Neural cell (in vitro differentiated cells): ENCODE results near the gene TNNT2. TPM values are rescaled to one million over a fixed set of nuclear protein-coding genes. Genes with fewer than 3 reads are reported as not detected.

Experiments
- H2AFZ ChIP-seq: fragments of 200-600, 300-800 bp; sonication (generic), shearing (Covaris generic); 2 replicates; pipeline ENCODE4 v1.6.0; 2014; ENCODE audit warnings: low read depth, mild to moderate bottlenecking, antibody characterized with exemption, low read length, moderate library complexity
- H3F3A ChIP-seq: fragments of 200-600 bp; shearing (Covaris generic); 2 replicates; pipeline ENCODE4 v1.6.1; 2016; ENCODE audit warnings: mild to moderate bottlenecking, moderate library complexity, mixed read lengths, antibody characterized with exemption, low read length; ENCODE audit not compliant: insufficient read depth, poor library complexity, severe bottlenecking
- H3K27ac ChIP-seq: fragments of 200-600, 300-800 bp; sonication (generic), shearing (Covaris generic); 2 replicates; pipeline ENCODE4 v1.5.1; 2014; ENCODE audit warnings: mild to moderate bottlenecking, low read length, moderate library complexity
- H3K27me3 ChIP-seq: fragments of 300-800, 200-600 bp; sonication (generic), shearing (Covaris generic); 2 replicates; pipeline ENCODE4 v1.6.0; 2014; ENCODE audit warnings: mild to moderate bottlenecking, low read depth, low read length, moderate library complexity; ENCODE audit not compliant: insufficient read depth
- H3K36me3 ChIP-seq: fragments of 300-800, 200-600 bp; sonication (generic), shearing (Covaris generic); 2 replicates; pipeline ENCODE4 v1.5.1; 2014; ENCODE audit warnings: mild to moderate bottlenecking, antibody characterized with exemption, low read length, moderate library complexity; ENCODE audit not compliant: insufficient read depth
- H3K4me2 ChIP-seq: fragments of 300-800, 200-600 bp; sonication (generic), shearing (Covaris generic); 2 replicates; pipeline ENCODE4 v1.6.0; 2014; ENCODE audit warnings: mild to moderate bottlenecking, low read length
- H3K4me3 ChIP-seq: fragments of 300-800, 200-600 bp; sonication (generic), shearing (Covaris generic); 2 replicates; pipeline ENCODE4 v1.5.1; 2014; ENCODE audit warnings: mild to moderate bottlenecking, low read length, moderate library complexity
- H3K79me2 ChIP-seq: fragments of 200-600 bp; shearing (Covaris generic); replicated peaks from 2 replicates; pipeline ENCODE4 v1.6.0; 2014; ENCODE audit warnings: mild to moderate bottlenecking, low read length, moderate library complexity; ENCODE audit not compliant: insufficient read depth
- H3K9ac ChIP-seq: fragments of 300-800, 200-600 bp; sonication (generic), shearing (Covaris generic); 2 replicates; pipeline ENCODE4 v1.6.1; 2016; ENCODE audit warnings: mild to moderate bottlenecking, low read length, mixed read lengths
- H3K9me2 ChIP-seq: fragments of 200-600 bp; shearing (Covaris generic); 2 replicates; pipeline ENCODE4 v1.6.1; 2016; ENCODE audit warnings: mild to moderate bottlenecking, low read length, mixed read lengths; ENCODE audit not compliant: insufficient read depth
- H3K9me3 ChIP-seq: fragments of 200-600, 300-800 bp; sonication (generic), shearing (Covaris generic); 2 replicates; pipeline ENCODE4 v1.6.1; 2016; ENCODE audit warnings: mild to moderate bottlenecking, mixed run types, low read length, moderate library complexity, mixed read lengths
- H4K20me1 ChIP-seq: fragments of 200-600 bp; shearing (Covaris generic); 2 replicates; pipeline ENCODE4 v1.6.1; 2016; ENCODE audit warnings: mild to moderate bottlenecking, mixed run types; ENCODE audit not compliant: insufficient read depth
- EP300 ChIP-seq: fragments of 450-650 bp; conservative IDR thresholded peaks from 2 replicates; pipeline ENCODE4 v1.6.1; 2014; ENCODE audit warnings: antibody characterized with exemption, mild to moderate bottlenecking, moderate library complexity; ENCODE audit not compliant: poor library complexity, severe bottlenecking
- EZH2 ChIP-seq: fragments of 200-600, 300-800 bp; shearing (Covaris generic), sonication (generic); IDR thresholded peaks from 2 replicates; pipeline ENCODE4 v1.6.1; 2014; ENCODE audit warnings: antibody characterized with exemption, low read length, borderline replicate concordance, mild to moderate bottlenecking; ENCODE audit not compliant: insufficient read depth, poor library complexity, severe bottlenecking
- MXI1 ChIP-seq: fragments of 450-650 bp; conservative IDR thresholded peaks from 2 replicates; pipeline ENCODE4 v1.6.1; 2014; ENCODE audit warnings: antibody characterized with exemption, mild to moderate bottlenecking; ENCODE audit not compliant: poor library complexity, severe bottlenecking
- POLR2AphosphoS5 ChIP-seq: IDR thresholded peaks from 2 replicates; pipeline ENCODE4 v1.6.1; 2012
- RAD21 ChIP-seq: fragments of 450-650 bp; conservative IDR thresholded peaks from 2 replicates; pipeline ENCODE4 v1.6.1; 2014; ENCODE audit warnings: antibody characterized with exemption, mild to moderate bottlenecking, moderate library complexity
- SMC3 ChIP-seq: fragments of 450-650 bp; conservative IDR thresholded peaks from 2 replicates; pipeline ENCODE4 v1.6.1; 2014; ENCODE audit warnings: antibody characterized with exemption, mild to moderate bottlenecking, moderate library complexity; ENCODE audit not compliant: poor library complexity
- TAF1 ChIP-seq: IDR thresholded peaks from 2 replicates; pipeline ENCODE4 v1.6.1; 2012; ENCODE audit warnings: low read depth
- polyA plus RNA-seq: library from polyadenylated mRNA; depleted of rRNA; stranded (reverse); fragments of >200 nt; gene quantifications from 2 replicates; pipeline ENCODE4 v1.2.3, GENCODE V29; 2014
- TF ChIP-seq, protein P1 (sequence below): IDR thresholded peaks from 2 replicates; pipeline ENCODE4 v1.6.1; 2012; ENCODE audit warnings: borderline replicate concordance
- TF ChIP-seq, protein P2 (sequence below): fragments of 450-650 bp; IDR thresholded peaks from 2 replicates; pipeline ENCODE4 v1.5.1; 2014; ENCODE audit warnings: antibody characterized with exemption, mild to moderate bottlenecking, moderate library complexity; ENCODE audit not compliant: poor library complexity, severe bottlenecking

The TNNT2 gene
- polyA plus RNA-seq, 1 donor from 2014 or later = not detected

DNA sequence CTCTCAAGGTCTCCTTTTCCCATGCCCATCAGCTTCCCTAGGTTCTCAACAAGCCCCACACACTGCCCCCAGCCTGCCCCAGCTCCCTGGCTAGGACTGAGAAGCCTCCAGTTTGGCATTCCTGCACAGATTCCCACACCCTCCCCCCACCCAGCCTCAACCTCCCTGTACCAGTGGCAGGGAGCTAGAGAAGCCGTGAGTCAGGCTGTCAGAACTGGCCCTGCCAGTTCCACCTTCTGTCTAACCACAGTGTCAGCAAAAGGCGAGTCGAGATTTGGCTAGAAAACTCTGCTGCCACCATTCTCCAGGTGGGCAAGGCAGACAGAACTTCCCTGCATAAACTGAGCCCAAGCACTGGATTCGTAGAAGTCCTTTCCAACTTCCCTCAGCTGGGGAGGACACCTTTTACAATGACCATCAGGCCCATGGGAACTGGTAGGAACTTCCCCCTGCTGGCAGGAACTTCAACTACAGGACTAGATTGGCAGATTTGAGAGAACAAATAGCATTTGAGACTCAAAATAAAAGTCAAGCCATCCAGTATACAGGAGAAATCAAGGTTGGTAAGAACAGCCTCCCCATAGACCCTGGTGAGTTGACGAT is 31.0 kb downstream of the TNNT2 start:
- no peaks in the 10 kb centered on the region for H3F3A ChIP-seq
- H2AFZ ChIP-seq = no peak overlapping the region
- no peaks in the 10 kb centered on the region for H4K20me1 ChIP-seq
- no peaks in the 10 kb centered on the region for H3K79me2 ChIP-seq
- no peak overlapping the region for H3K27ac ChIP-seq
- no peaks in the 10 kb centered on the region for H3K9me2 ChIP-seq
- no peak overlapping the region for H3K4me2 ChIP-seq
- no peaks in the 10 kb centered on the region for H3K36me3 ChIP-seq
- H3K4me3 ChIP-seq = no peak overlapping the region
- no peak overlapping the region for H3K9ac ChIP-seq
- H3K9me3 ChIP-seq = no peaks in the 10 kb centered on the region
- no peaks in the 10 kb centered on the region for H3K27me3 ChIP-seq
- TF ChIP-seq POLR2AphosphoS5 = no peak
- TF ChIP-seq RAD21 = no peak
- no peak for TF ChIP-seq EP300
- no peak for TF ChIP-seq SMC3
- TF ChIP-seq TAF1 = no peak
- TF ChIP-seq MXI1 = no peak
- no peak for TF ChIP-seq EZH2
- TF ChIP-seq, protein P1, sequence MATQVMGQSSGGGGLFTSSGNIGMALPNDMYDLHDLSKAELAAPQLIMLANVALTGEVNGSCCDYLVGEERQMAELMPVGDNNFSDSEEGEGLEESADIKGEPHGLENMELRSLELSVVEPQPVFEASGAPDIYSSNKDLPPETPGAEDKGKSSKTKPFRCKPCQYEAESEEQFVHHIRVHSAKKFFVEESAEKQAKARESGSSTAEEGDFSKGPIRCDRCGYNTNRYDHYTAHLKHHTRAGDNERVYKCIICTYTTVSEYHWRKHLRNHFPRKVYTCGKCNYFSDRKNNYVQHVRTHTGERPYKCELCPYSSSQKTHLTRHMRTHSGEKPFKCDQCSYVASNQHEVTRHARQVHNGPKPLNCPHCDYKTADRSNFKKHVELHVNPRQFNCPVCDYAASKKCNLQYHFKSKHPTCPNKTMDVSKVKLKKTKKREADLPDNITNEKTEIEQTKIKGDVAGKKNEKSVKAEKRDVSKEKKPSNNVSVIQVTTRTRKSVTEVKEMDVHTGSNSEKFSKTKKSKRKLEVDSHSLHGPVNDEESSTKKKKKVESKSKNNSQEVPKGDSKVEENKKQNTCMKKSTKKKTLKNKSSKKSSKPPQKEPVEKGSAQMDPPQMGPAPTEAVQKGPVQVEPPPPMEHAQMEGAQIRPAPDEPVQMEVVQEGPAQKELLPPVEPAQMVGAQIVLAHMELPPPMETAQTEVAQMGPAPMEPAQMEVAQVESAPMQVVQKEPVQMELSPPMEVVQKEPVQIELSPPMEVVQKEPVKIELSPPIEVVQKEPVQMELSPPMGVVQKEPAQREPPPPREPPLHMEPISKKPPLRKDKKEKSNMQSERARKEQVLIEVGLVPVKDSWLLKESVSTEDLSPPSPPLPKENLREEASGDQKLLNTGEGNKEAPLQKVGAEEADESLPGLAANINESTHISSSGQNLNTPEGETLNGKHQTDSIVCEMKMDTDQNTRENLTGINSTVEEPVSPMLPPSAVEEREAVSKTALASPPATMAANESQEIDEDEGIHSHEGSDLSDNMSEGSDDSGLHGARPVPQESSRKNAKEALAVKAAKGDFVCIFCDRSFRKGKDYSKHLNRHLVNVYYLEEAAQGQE = no peak
- TF ChIP-seq, protein P2, sequence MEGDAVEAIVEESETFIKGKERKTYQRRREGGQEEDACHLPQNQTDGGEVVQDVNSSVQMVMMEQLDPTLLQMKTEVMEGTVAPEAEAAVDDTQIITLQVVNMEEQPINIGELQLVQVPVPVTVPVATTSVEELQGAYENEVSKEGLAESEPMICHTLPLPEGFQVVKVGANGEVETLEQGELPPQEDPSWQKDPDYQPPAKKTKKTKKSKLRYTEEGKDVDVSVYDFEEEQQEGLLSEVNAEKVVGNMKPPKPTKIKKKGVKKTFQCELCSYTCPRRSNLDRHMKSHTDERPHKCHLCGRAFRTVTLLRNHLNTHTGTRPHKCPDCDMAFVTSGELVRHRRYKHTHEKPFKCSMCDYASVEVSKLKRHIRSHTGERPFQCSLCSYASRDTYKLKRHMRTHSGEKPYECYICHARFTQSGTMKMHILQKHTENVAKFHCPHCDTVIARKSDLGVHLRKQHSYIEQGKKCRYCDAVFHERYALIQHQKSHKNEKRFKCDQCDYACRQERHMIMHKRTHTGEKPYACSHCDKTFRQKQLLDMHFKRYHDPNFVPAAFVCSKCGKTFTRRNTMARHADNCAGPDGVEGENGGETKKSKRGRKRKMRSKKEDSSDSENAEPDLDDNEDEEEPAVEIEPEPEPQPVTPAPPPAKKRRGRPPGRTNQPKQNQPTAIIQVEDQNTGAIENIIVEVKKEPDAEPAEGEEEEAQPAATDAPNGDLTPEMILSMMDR = no peak

DNA sequence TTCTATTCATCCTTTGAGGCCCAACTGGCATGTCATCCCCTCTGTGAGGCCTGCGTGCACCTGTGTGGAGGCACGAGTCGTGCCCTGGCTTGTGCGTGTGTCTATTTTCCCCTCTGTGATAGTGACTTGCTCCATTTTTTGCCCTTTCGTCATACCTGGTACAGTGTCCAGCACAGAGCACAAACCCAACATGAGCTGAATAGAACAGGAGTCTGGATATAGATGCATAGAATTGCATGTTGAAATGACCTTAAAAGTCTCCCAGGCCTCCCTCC is 32.5 kb downstream of the TNNT2 start:
- H3K79me2 ChIP-seq = no peaks in the 10 kb centered on the region

More for the DNA sequence above, 32.5 kb downstream of the TNNT2 start:
- no peak overlapping the region for H3K4me3 ChIP-seq
- H3K9me3 ChIP-seq = no peaks in the 10 kb centered on the region
- no peak overlapping the region for H3K4me2 ChIP-seq
- H4K20me1 ChIP-seq = no peaks in the 10 kb centered on the region
- no peaks in the 10 kb centered on the region for H3K36me3 ChIP-seq
- H2AFZ ChIP-seq = no peak overlapping the region
- no peaks in the 10 kb centered on the region for H3K27me3 ChIP-seq
- H3K9ac ChIP-seq = no peak overlapping the region
- no peaks in the 10 kb centered on the region for H3F3A ChIP-seq
- TF ChIP-seq POLR2AphosphoS5 = no peak
- TF ChIP-seq MXI1 = no peak
- TF ChIP-seq TAF1 = no peak
- TF ChIP-seq EZH2 = no peak
- TF ChIP-seq RAD21 = no peak
- TF ChIP-seq SMC3 = no peak
- no peak for TF ChIP-seq EP300
- TF ChIP-seq, protein P2 = no peak
- TF ChIP-seq, protein P1 = no peak
- no peaks in the 10 kb centered on the region for H3K9me2 ChIP-seq
- no peak overlapping the region for H3K27ac ChIP-seq
